ENCODE data around the gene BEX5. TPM values are rescaled to one million over a fixed set of nuclear protein-coding genes. Genes with fewer than 3 reads are reported as not detected.
A peak's percentile ranks its signal among the peaks of the same experiment; 100 is the strongest.
"Not testable (repeated sequence)": the region's sequence is repeated elsewhere in the genome, so short reads cannot be mapped to it uniquely, and the experiment has no call there.

Gene BEX5
- 1.9 TPM for total RNA-seq

DNA sequence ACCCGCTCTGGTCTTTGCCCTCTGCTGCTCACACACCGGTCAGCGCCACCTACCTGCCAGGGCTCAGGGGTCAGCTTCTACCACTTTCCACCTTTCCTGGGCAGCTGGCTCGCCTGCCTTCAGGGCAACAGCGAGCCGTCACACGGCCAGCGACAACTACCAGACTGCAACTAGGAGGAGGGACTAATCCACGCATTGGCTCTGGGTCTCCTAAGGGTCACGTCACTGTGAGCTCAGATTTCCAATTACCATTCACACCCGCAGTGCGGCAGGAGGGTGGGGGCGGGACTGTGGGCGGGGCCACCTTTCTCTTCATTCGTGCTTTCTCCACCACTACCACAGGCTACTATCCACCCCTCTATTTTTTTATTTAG is at the start of gene BEX5:
TSS of gene BEX5 (minus strand) at position 172 of the 374 bp plus-strand sequence. CDS start 1,712 bp downstream, outside the sequence.
- DNase-seq: peak; percentile 4

DNA sequence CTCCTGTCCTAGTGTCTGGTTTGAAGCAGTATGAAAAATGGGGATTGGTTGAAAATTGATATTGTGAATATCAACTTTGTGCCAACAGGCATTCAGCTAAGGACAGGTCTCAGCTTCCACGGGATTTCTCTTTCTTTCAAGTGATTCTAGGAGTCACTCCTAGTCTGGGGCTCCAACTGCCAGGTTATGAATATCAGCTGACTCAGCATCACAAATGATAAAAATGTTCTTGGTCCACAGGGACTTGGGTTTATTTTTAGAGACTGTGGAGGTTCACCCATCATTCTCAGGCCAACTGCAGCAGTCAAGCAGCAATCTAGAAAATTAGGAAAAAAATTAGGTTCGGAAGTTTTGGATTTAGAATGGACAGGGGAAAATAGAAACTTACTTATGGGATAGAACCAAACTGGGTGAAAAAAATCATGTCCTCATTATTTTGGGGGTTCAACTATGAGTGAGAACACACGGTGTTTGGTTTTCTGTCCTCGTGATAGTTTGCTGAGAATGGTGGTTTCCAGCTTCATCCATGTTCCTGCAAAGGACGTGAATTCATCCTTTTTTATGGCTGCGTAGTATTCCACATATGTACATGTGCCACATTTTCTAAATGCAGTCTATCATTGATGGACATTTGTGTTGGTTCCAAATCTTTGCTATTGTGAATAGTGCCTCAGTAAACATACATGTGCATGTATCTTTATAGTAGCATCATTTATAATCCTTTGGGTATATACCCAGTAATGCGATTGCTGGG is 30.4 kb upstream of the BEX5 start:
- no peak for DNase-seq

DNA sequence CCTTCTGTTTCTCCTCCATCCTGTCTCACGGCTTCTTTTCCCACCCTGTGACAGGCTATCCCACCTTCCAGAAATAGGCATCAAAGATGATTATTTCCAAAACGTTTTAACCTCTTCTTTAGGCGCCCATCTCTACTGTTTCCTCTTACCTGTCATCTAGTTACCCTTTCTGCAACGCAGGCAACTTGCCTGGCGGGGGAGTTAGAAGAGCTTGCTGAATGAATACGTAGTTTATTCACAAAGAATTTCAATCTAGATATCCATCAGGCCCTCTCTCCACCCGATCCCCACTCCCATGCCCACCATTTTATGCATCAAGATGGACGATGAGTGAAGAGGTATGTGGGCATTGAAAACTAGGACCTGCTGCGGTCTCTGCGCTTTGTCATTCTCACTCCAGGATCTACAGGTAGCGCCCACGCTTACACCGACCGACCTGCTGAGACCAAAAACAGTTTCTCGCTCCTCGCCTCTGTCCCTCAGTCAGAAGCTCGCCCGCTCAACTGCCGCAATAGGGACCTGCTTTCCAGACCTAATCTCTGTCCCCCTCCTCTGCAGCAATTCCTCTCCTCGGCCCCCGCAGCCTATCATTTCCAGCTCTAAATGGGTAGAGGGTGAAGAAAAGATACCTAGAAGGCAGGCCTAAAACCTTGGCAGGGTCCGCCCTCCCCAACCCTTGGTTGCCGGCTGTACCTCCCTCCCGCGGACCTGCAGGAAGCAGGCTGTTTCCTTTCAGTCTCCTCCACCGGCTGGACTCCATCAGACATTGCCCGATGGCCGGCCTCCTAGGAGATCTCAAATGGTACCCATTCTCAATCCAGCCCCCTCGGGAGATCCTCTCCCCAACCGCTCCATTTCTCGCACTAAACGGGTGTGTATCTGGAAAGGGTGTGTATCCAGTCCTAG is 624 bp downstream of the BEX5 start:
- no peak for DNase-seq

DNA sequence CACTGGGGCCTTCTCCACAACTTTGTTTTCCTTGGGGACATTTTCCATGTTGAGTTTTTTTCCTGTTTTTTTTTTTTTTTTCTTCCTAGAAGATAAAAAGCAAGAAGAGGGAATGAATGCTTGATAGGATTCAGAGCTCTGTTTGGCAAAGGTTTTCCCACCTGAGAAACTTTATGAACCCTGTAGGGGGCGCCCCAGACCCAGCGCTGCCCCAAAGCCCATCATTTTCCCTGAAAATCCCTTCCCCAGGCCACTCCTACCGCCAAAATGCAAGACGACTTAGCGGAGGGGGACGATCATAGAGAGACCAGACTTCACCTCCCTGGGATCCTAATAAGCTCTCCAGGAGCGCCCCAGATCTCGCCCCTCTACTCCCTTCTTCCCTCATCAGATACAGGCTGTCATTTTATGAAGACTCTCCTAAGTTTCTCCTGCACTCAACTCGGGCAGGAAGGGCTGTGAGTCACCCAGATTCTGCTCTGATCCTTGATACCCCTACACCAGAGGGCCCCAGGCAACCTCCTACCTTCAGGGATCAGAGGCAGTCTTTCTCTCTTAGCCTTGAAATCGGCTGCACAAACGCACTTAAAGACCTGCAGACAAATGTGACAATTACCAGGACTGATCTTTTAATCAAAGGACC is 1.4 kb downstream of the BEX5 start:
- DNase-seq: no peak

DNA sequence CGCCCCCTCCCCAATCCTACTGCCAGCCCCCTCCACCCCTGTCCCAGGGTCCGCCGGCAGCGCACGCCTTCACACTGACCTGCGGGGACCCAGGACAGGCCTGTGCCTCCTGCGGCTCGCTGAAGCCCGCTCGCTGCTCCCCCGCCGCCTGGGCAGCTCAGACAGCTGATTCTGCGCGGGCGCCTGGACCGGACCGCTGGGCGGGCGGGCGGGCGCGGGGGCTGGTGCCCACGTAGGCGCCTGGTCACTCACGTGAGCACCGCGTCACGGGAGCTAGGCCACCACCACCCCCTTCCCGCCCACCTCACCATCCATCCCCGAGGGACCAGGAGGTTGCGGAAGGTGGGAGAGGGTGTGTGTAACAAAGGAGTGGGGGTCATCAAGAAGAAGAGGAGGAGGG is 13.5 kb downstream of the BEX5 start, which contains the start of gene TCEAL6:
TSS of gene TCEAL6 (minus strand) at position 208 of the 400 bp plus-strand sequence.
- not testable (repeated sequence) for DNase-seq

DNA sequence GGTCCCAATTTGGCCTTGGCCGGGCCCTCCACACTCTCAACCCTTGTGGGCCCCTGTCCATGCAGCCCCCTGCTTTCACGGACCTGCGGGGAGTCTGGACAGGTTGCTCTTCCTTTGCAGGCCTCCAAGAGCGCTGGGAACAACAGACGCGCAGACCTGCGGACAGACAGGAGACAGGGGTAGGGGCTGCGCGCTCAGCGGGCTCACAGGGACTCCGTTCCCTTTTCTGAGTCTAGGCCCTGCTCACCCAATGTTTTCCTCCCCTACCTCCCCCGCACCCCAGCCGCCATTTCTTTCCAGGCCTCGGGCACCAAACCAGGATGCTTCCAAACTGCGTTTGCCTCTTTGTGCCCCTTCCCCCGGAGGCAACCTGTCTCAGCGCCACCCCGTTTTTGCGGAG is 14.1 kb downstream of the BEX5 start:
- not testable (repeated sequence) for DNase-seq

DNA sequence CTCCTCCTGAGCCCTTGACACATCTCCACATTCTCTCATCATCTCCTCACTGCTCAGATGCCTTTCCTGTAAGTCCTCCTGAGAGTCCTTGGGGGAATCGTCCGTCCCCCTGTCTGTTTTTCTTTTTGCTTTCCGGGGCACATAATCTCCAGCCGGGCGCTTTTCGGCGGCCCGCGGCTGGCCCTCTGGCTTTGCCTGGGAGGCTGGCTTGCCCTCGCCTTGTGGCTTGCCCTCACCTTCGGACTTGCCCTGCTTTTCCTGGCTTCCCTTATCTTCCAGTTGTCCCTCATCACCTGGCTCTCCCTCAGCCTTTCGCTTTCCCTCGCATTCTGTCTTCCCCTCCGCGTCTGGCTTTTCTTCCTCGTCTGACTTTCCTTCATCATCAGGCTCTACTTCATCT is 14.9 kb downstream of the BEX5 start:
- DNase-seq: not testable (repeated sequence)

DNA sequence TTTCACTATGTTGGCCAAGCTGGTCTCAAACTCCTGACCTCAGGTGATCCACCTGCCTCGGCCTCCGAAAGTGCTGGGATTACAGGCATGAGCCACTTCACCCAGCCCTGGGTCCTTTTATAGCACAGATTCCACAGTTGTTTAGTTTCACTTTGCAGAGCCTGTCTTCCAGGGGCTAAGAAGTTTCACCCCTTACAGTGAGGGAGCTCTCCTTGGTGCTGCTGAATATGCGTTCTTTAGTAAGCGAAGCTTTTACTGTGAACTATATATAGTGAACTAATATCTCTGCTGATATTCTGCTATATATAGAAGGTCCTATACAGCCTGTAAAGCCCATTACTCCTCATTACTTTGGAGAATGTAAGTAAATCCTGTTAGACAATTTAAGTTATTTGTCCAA is 17.7 kb downstream of the BEX5 start:
- no peak for DNase-seq

DNA sequence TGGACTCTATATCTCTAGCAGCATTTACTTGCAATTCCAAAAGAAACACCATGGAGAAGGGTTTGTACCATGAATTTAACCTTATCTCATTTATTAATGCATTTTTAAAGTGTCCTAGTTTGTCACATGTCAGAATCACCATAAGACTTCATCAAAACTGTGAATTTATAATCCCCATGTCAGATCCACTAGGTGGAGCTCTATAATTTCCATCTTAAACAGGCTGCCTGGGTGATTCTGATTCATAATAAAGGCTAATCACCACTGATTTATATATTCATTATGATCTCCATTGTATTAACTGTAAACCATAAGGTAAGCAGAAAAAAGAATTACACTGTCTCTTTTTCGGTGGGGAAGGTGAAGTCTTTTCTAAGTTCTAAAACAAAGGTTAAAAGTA is 26.3 kb downstream of the BEX5 start:
- no peak for DNase-seq

DNA sequence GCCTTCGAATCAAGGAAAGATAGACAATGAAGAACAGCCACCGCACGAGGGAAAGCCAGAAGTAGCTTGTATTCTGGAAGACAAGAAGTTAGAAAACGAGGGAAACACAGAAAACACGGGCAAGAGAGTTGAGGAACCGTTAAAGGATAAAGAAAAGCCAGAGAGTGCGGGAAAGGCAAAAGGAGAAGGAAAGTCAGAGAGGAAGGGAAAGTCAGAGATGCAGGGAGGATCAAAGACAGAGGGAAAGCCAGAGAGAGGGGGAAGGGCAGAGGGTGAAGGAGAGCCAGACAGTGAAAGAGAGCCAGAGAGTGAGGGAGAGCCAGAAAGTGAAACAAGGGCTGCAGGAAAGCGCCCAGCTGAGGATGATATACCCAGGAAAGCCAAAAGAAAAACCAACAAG is 28.9 kb downstream of the BEX5 start:
- DNase-seq: no peak

DNA sequence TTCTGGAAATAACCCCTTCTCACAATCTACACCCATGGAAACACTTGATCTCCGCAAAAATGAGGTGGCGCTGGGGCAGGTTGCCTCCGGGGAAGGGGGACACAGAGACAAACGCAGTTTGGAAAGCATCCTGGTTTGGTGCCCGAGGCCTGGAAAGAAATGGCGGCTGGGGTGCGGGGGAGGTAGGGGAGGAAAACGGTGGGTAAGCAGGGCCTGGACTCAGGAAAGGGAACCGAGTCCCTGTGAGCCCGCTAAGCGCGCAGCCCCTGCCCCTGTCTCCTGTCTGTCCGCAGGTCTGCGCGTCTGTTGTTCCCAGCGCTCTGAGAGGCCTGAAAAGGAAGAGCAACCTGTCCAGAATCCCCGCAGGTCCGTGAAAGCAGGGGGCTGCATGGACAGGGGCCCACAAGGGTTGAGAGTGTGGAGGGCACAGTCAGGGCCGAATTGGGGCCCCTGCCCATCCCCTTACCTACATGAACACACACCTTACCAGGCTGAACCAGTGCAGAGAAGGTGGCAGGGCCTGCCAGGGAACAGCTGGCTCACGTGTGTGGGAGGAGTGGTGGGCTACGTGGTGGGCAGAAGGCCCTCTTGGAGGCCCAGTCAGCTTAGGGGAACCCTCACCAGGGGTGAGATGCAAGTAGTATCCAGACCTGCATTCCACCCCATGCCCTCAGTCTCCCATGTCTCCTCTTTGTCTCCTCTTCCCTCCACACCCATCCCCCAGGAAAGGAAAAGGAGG is 29.5 kb downstream of the BEX5 start:
- not testable (repeated sequence) for DNase-seq

DNA sequence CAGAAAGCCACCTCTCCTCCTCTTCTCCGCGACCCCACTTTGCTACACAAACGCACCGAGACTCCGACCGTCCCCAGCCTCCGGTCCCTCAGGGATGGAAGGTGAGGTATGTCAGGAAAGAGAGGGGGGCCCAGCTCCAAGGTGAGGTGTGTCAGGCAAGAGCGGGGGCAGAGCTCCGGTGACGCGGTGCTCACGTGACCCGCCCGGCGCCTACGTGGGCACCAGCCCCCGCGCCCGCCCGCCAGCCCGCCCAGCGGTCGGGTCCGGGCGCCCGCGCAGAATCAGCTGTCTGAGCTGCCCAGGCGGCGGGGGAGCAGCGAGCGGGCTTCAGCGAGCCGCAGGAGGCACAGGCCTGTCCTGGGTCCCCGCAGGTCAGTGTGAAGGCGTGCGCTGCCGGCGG is 30.3 kb downstream of the BEX5 start, which contains the start of gene TCEAL2:
TSS of gene TCEAL2 (plus strand) at position 244 of the 400 bp plus-strand sequence. CDS start 1,152 bp downstream, outside the sequence.
- DNase-seq: not testable (repeated sequence)

DNA sequence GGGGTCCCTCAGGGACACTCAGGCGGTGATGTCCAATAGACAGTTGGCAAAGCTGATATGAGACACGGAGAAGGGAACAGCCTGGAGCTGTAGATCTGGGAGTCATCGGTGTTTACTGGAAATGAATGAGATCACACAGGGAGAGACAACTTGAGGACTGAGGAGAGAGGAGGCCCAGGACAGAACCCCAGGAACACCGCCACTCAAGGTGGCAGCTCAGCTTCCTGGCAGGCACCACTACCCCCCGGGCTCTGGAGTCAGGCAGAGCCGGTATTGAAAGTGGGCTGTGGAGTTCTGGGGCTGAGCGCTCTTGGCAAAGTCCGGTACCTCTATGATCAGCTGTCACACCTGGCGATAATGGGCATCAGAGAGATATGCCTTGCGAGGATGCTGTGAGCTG is 30.8 kb downstream of the BEX5 start:
- DNase-seq: not testable (repeated sequence)

DNA sequence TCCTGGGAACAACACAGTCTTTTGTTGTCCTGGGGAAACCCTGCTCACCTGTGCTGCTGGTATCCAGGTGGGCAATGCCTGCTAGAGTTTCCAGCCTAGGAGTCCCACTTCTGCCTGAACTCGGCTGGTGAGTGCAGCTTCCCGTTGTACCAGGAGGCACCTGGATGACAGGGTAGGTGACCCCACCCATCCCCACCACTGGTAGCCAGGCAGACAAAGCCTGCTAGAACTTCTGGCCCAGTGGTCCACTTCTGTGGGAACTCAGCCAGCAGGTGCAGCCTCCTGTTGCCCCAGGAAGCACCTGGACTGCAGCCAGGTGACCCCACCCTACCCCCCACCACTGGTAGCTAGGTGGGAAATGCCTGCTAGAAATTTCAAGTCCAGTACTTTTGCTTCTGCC is 40.0 kb downstream of the BEX5 start:
- no peak for DNase-seq

DNA sequence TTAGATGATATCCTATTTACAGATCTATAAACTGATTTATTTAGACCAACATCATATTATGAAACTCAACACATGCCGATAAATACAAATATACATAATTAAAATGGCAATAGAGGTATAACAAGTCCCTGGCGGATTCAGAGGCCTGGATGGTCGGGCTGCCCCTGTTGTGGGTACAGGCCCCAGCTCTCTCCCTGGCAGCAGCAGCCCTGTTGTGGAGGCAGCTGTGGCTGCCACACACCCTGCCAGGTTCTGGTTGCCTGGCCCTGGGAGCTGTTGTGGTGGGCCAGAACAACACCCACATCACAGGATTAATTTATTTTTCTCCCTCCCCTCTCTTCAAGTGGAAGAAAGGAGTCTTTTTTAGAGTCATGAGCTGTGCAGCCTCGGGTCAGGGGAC is 42.4 kb downstream of the BEX5 start:
- no peak for DNase-seq

Other genes with a start within 250 kb of the BEX5 start
- 2.8 TPM for gene ZMAT1, start 223.9 kb downstream of the BEX5 start, total RNA-seq
- gene TCEAL2, start 30.3 kb downstream of the BEX5 start, total RNA-seq: 0.39 TPM
- gene TCEAL6, start 13.5 kb downstream of the BEX5 start, total RNA-seq: not detected
- not detected for gene TCP11X1, start 59.3 kb upstream of the BEX5 start, total RNA-seq
- gene NXF2, start 91.2 kb upstream of the BEX5 start, total RNA-seq: not detected